GM18951 (cell line): ENCODE data around the gene STXBP6.

Source experiments
- POLR2A ChIP-seq: IDR thresholded peaks from 4 replicates; pipeline ENCODE4 v1.6.1; 2011; ENCODE audit warnings: mild to moderate bottlenecking; ENCODE audit not compliant: insufficient read length, insufficient read depth; ENCODE audit errors: extremely low read depth
- in situ Hi-C: fragments of 300-500 bp; cut with MboI; formaldehyde crosslinking; loops from one replicate; pipeline ENCODE4 v1.12.0; 2022; ENCODE audit warnings: low sequenced_read_pairs, mixed read lengths, inconsistent platforms; ENCODE audit not compliant: unreplicated experiment

The STXBP6 gene

GRCh38 chr14:24816011-24816928 lies 233.7 kb downstream of the STXBP6 start:
- in situ Hi-C loops, result loop anchor here (25.0 kb wide), 1 partner anchor 321 kb away; no protein-coding TSS in a partner anchor
- TF ChIP-seq POLR2A, result no peak

DNA sequence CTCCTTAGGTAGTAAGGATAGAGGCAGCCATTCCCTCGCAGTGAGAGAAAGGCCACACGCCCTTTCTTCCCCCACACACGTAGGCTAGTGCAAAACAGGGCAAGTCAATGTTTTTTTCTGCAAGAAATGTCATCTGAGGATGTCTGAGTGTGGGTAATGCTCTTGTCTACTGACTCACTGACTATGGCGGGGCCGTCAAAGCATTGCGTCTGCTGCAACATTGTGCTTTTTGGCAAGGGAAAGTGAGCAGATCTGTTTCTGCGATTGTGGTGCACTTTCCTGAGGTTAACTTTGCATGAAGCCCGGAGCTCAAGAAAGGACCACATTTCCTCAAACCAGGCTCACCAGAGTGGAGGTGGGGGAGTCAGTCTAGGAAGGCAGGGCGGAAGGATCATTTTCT lies 234.4 kb downstream of the STXBP6 start:
- no peak for TF ChIP-seq POLR2A
- in situ Hi-C loops, result loop anchor here (25.0 kb wide), 1 partner anchor 322 kb away; no protein-coding TSS in a partner anchor

DNA sequence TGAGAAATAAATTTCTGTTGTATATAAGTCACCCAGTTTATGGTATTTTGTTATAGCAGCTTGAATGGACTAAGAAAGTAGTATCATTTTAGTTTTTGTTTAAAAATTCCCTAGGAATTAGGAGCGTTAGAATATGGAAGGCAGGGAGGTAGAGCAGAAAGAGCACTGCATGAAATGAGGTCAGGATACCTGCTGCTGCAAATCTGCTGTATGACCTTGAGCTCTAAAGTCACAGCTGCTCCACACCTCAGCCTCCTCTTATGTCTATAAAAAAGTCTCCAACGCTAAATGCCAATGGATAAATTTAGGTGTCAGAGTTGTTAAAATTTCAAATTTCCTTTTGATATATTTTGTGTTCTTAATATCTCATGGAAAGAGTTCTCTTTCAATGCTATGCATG lies 235.0 kb downstream of the STXBP6 start:
- TF ChIP-seq POLR2A, result no peak
- in situ Hi-C loops, result loop anchor here (25.0 kb wide), 1 partner anchor 322 kb away; no protein-coding TSS in a partner anchor

DNA sequence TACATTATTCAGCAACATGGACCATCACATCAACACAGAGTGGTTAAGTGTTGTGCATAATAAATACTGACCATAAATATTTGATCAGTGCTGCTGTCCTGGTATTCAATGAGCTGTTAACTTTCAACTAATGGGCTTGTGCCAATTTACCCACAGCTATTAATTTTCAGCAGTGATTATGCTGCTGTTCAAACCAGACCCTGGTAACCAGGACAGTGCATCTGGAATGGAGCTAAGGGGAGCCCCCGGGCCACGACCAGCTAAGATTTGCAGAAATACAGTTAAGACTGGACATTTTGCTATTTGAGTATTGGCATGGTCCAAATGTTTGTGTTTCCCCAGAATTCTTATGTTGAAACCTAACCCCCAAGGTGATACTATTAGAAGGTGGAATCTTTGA lies 235.6 kb downstream of the STXBP6 start:
- TF ChIP-seq POLR2A, result no peak
- in situ Hi-C loops, result loop anchor here (25.0 kb wide), 1 partner anchor 323 kb away; no protein-coding TSS in a partner anchor

DNA sequence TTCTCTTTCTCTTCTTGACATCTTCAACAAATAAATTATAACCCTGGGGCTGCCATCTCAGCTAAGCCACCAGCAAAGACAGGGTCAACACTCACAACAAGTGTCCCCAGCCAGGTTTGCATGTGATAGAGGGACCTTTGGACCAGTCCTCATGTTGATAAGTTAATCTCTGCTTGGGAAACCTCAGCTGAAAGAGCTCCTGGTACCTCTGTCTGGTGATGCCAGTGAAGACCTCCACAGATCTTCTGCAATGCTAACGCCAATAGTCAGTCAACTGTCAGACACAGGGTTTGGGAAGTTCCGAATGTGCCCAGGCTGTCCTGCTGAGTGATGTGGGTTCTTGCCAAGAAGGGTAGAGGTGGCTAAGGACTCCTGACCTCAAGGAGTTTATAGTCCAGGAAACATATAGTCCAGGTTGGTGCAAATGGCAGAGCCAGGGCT lies 236.1 kb downstream of the STXBP6 start:
- TF ChIP-seq POLR2A, result no peak
- in situ Hi-C loops, result loop anchor here (25.0 kb wide), 1 partner anchor 323 kb away; no protein-coding TSS in a partner anchor

GRCh38 chr14:24813089-24813815 lies 236.7 kb downstream of the STXBP6 start:
- in situ Hi-C loops, result loop anchor here (25.0 kb wide), 1 partner anchor 324 kb away; no protein-coding TSS in a partner anchor
- TF ChIP-seq POLR2A, result no peak

DNA sequence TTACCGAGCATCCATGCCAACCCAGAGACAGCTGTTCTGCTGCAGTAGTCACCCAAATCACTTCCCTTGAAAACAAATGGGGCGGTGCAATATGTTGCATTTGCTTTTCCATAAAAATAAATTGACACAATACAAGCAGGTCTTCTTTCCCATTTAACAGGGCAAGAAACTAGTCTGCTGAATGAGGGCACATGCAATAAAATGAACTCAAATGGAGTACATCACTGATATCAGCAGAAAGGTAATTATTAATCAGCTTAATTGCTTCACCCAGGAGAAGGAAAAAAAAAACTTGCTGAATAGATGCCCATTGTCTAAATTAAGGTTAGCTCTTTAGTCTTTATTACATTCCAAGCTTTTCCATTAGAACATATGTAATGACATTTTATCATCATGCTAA lies 240.8 kb downstream of the STXBP6 start:
- in situ Hi-C loops, result loop anchor here (25.0 kb wide), 1 partner anchor 328 kb away; no protein-coding TSS in a partner anchor
- TF ChIP-seq POLR2A, result no peak

GRCh38 chr14:24808412-24808811 lies 241.5 kb downstream of the STXBP6 start:
- no peak for TF ChIP-seq POLR2A
- in situ Hi-C loops, result loop anchor here (25.0 kb wide), 1 partner anchor 329 kb away; no protein-coding TSS in a partner anchor

DNA sequence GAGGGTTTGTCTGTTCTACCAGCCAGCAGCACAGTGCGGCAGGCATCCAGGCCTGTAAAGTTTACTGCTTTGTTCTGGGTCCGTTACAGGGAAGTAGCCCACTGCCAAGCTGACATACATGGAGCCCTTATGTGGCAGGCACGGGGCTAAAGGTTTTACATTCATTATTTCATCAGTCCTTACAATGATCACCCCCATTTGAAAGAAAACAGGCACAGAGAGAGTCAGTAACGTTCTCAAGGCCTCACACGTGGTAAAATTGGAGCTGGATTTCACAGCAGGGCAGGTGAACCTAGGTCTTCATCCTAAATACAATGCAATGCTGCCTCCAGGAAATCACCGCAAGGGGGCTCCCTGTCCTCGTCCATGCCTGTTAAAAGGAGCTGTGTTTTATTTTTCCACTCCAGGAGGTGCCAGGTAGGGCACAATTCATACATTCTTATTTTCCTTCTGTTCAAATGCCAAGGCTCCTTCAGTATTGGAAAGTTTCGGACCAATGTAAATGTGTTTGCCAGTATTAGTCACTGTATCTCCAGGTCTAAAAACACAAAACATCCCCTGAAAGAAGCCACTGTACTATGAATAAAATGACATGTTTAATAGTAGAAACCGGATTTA lies 243.8 kb downstream of the STXBP6 start:
- TF ChIP-seq POLR2A, result no peak
- in situ Hi-C loops, result loop anchor here (25.0 kb wide), 1 partner anchor 331 kb away; no protein-coding TSS in a partner anchor

- in situ Hi-C loops, result loop anchor here (25.0 kb wide), 1 partner anchor 333 kb away; no protein-coding TSS in a partner anchor
- TF ChIP-seq POLR2A, result no peak
Measured at GRCh38 chr14:24804552-24805212, 245.3 kb downstream of the STXBP6 start.

DNA sequence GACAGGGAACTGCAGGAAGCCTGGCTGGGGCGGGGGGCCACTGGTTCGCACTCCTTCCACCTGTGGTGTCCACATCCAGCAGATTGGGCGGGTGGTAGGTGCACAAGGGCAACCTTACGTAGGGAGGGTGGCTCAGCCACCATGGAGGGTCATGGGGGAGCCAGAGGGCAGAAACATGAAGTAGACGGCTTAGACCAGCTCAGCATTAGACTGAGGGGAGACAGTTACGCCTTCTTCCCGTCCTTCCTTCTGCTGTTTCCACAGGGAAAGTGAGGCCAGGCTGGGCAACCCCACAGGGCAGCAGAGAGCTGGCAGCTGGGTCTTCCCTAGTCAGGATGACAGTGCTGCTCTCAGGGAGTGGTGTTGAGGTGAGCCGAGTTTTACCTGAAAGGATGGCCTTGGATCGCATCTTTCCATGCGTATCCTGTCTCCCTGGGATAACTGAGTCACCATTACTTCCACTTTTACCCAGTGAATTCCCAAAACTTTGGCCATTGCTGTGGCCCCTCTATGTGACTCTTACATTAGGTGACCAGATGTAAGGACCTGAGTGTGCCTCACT lies 245.9 kb downstream of the STXBP6 start:
- no peak for TF ChIP-seq POLR2A
- in situ Hi-C loops, result loop anchor here (25.0 kb wide), 1 partner anchor 333 kb away; no protein-coding TSS in a partner anchor

DNA sequence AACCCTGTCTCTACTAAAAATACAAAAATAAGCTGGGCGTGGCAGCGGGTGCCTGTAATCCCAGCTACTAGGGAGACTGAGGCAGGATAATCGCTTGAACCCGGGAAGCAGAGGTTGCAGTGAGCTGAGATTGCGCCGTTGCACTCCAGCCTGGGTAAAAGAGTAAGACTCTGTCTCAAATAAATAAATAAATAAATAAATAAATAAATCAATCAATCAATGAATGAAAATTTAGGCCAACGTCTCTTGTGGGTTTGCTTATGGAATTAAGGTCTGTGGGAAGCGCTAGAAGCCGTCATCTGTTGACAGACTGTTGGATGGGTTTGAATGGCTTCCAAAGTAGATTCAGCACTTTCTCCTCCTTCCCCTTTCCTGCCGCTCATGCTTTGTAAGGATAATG lies 246.5 kb downstream of the STXBP6 start:
- in situ Hi-C loops, result loop anchor here (25.0 kb wide), 1 partner anchor 334 kb away; no protein-coding TSS in a partner anchor
